H9 (cell line): ENCODE measurements around the gene RHBDL2. TPM values are rescaled to one million over a fixed set of nuclear protein-coding genes. Genes with fewer than 3 reads are reported as not detected.

Experiments
- DNase-seq: peaks from one replicate; pipeline ENCODE4 v3.0.0-alpha.2; 2017
- H2AFZ ChIP-seq: one replicate; pipeline ENCODE4 v1.6.1; 2013; ENCODE audit warnings: mild to moderate bottlenecking, low read length, control low read depth, moderate library complexity
- H2AK5ac ChIP-seq: 2 replicates; pipeline ENCODE4 v1.6.1; 2013; ENCODE audit warnings: low read length, control low read depth, mixed read lengths; ENCODE audit not compliant: insufficient read length
- H2BK120ac ChIP-seq: one replicate; pipeline ENCODE4 v1.6.1; 2013; ENCODE audit warnings: low read depth, mild to moderate bottlenecking, low read length, control low read depth, inconsistent platforms; ENCODE audit not compliant: poor library complexity, severe bottlenecking
- H2BK12ac ChIP-seq: 2 replicates; pipeline ENCODE4 v1.6.1; 2013; ENCODE audit warnings: low read length, control low read depth, mixed read lengths, low read depth; ENCODE audit not compliant: insufficient read length
- H2BK15ac ChIP-seq: 2 replicates; pipeline ENCODE4 v1.6.1; 2013; ENCODE audit warnings: low read depth, low read length, control low read depth
- H2BK20ac ChIP-seq: one replicate; pipeline ENCODE4 v1.6.1; 2013; ENCODE audit warnings: low read depth, mild to moderate bottlenecking, low read length, control low read depth, inconsistent platforms; ENCODE audit not compliant: poor library complexity, severe bottlenecking
- H2BK5ac ChIP-seq: 2 replicates; pipeline ENCODE4 v1.6.1; 2013; ENCODE audit warnings: low read length, control low read depth, mixed read lengths; ENCODE audit not compliant: insufficient read length
- H3K14ac ChIP-seq: 2 replicates; pipeline ENCODE4 v1.6.1; 2013; ENCODE audit warnings: low read length, control low read depth; ENCODE audit not compliant: insufficient read depth
- H3K18ac ChIP-seq: 2 replicates; pipeline ENCODE4 v1.6.1; 2013; ENCODE audit warnings: low read depth, mild to moderate bottlenecking, mixed read lengths, low read length, control low read depth; ENCODE audit not compliant: insufficient read length
- H3K23ac ChIP-seq: 2 replicates; pipeline ENCODE4 v1.6.1; 2013; ENCODE audit warnings: low read length, control low read depth, mixed read lengths, low read depth; ENCODE audit not compliant: insufficient read length
- H3K23me2 ChIP-seq: 2 replicates; pipeline ENCODE4 v1.6.1; 2013; ENCODE audit warnings: low read depth, mild to moderate bottlenecking, mixed read lengths, low read length, control low read depth; ENCODE audit not compliant: insufficient read length, poor library complexity, severe bottlenecking
- H3K27ac ChIP-seq: 2 replicates; pipeline ENCODE4 v1.5.1; 2013; ENCODE audit warnings: low read length, control low read depth, mixed read lengths, low read depth; ENCODE audit not compliant: insufficient read length
- H3K27me3 ChIP-seq: 2 replicates; pipeline ENCODE4 v1.6.1; 2013; ENCODE audit warnings: low read length, control low read depth, inconsistent platforms; ENCODE audit not compliant: insufficient read depth
- H3K4ac ChIP-seq: 2 replicates; pipeline ENCODE4 v1.6.1; 2013; ENCODE audit warnings: low read depth, mild to moderate bottlenecking, control low read depth, inconsistent platforms, low read length, moderate library complexity
- H3K4me1 ChIP-seq: 2 replicates; pipeline ENCODE4 v1.6.1; 2013; ENCODE audit warnings: low read length, control low read depth, inconsistent platforms; ENCODE audit not compliant: insufficient read depth
- H3K4me2 ChIP-seq: 2 replicates; pipeline ENCODE4 v1.6.1; 2013; ENCODE audit warnings: low read length, control low read depth, mixed read lengths; ENCODE audit not compliant: insufficient read length, insufficient read depth
- H3K56ac ChIP-seq: 2 replicates; pipeline ENCODE4 v1.6.1; 2013; ENCODE audit warnings: low read depth, mild to moderate bottlenecking, mixed read lengths, low read length, control low read depth; ENCODE audit not compliant: insufficient read length
- H3K79me1 ChIP-seq: 2 replicates; pipeline ENCODE4 v1.6.1; 2013; ENCODE audit warnings: low read depth, mild to moderate bottlenecking, moderate library complexity, low read length, control low read depth, inconsistent platforms; ENCODE audit not compliant: insufficient read depth, poor library complexity, severe bottlenecking
- H3K79me2 ChIP-seq: 2 replicates; pipeline ENCODE4 v1.6.1; 2013; ENCODE audit warnings: low read length, control low read depth, inconsistent platforms; ENCODE audit not compliant: insufficient read depth
- H3K9ac ChIP-seq: 2 replicates; pipeline ENCODE4 v1.6.1; 2013; ENCODE audit warnings: low read length, control low read depth, mixed read lengths; ENCODE audit not compliant: insufficient read length; ENCODE audit errors: extremely low read depth
- H3K9me3 ChIP-seq: one replicate; pipeline ENCODE4 v1.6.1; 2013; ENCODE audit warnings: low read depth, low read length, inconsistent platforms; ENCODE audit not compliant: control insufficient read depth
- H3T11ph ChIP-seq: one replicate; pipeline ENCODE4 v1.6.1; 2013; ENCODE audit warnings: mild to moderate bottlenecking, low read length, control low read depth, inconsistent platforms
- H4K20me1 ChIP-seq: one replicate; pipeline ENCODE4 v1.6.1; 2013; ENCODE audit not compliant: control insufficient read depth, insufficient read length, insufficient read depth
- H4K5ac ChIP-seq: 2 replicates; pipeline ENCODE4 v1.6.1; 2013; ENCODE audit warnings: low read depth, mild to moderate bottlenecking, mixed read lengths, low read length, control low read depth; ENCODE audit not compliant: insufficient read length
- H4K8ac ChIP-seq: replicated peaks from 2 replicates; pipeline ENCODE4 v1.6.1; 2013; ENCODE audit warnings: low read length, control low read depth, mixed read lengths, low read depth; ENCODE audit not compliant: insufficient read length
- H4K91ac ChIP-seq: 2 replicates; pipeline ENCODE4 v1.6.1; 2013; ENCODE audit warnings: low read depth, mild to moderate bottlenecking, moderate library complexity, mixed read lengths, low read length, control low read depth; ENCODE audit not compliant: insufficient read length
- H3K27ac Mint-ChIP-seq, 3 experiments: 2 replicates in 2 of 3; 3 replicates in 1 of 3; pipeline ENCODE4 v1.8.0; 2020 to 2021; ENCODE audit warnings: mixed read lengths in 3 of 3, mild to moderate bottlenecking in 1 of 3, moderate library complexity in 1 of 3
- H3K27me3 Mint-ChIP-seq: 2 replicates; pipeline ENCODE4 v1.8.0; 2021; ENCODE audit warnings: low read depth, mild to moderate bottlenecking, moderate library complexity, mixed read lengths
- H3K36me3 Mint-ChIP-seq, 3 experiments: 2 replicates in 2 of 3; 3 replicates in 1 of 3; pipeline ENCODE4 v1.8.0; 2020 to 2021; ENCODE audit warnings: low read depth in 3 of 3, mixed read lengths in 3 of 3; ENCODE audit not compliant: insufficient read depth in 1 of 3
- H3K4me1 Mint-ChIP-seq, 2 experiments: 2 replicates each; pipeline ENCODE4 v1.8.0; 2020; ENCODE audit warnings: mixed read lengths in 2 of 2
- H3K4me3 Mint-ChIP-seq, 2 experiments: 2 replicates in 1 of 2; 3 replicates in 1 of 2; pipeline ENCODE4 v1.8.0; 2020 to 2021; ENCODE audit warnings: mild to moderate bottlenecking in 2 of 2, mixed read lengths in 2 of 2, moderate library complexity in 1 of 2
- H3K9me3 Mint-ChIP-seq, 2 experiments: 2 replicates in 1 of 2; 3 replicates in 1 of 2; pipeline ENCODE4 v1.8.0; 2020; ENCODE audit warnings: mild to moderate bottlenecking in 2 of 2, mixed read lengths in 2 of 2, moderate library complexity in 1 of 2
- CTCF ChIP-seq: fragments of 200-600 bp; sonication (generic); conservative IDR thresholded peaks from 3 replicates; pipeline ENCODE4 v1.8.0; 2021; ENCODE audit warnings: antibody characterized with exemption, mild to moderate bottlenecking
- total RNA-seq: library from RNA; stranded (reverse); gene quantifications from 2 replicates; pipeline ENCODE4 v1.2.1, GENCODE V29; 2021

Gene RHBDL2
- total RNA-seq, 1 experiment from 2014 or later = not detected

- no peak overlapping the region for H3T11ph ChIP-seq
- H2BK12ac ChIP-seq = no peak overlapping the region
- no peak overlapping the region for H4K8ac ChIP-seq
- H3K79me2 ChIP-seq = no peaks in the 10 kb centered on the region
- no peak overlapping the region for H4K91ac ChIP-seq
- no peak overlapping the region for H3K14ac ChIP-seq
- no peaks in the 10 kb centered on the region for H3K9me3 ChIP-seq
- no peaks in the 10 kb centered on the region for H4K20me1 ChIP-seq
- no peak overlapping the region for H3K9ac ChIP-seq
- no peak overlapping the region for H2BK20ac ChIP-seq
- Mint-ChIP-seq H3K27ac (no peak overlapping the region), H3K4me1 (no peaks in the 10 kb centered on the region), H3K27me3 (no peaks in the 10 kb centered on the region), H3K4me3 (no peak overlapping the region), H3K36me3 (no peaks in the 10 kb centered on the region), H3K9me3 (no peaks in the 10 kb centered on the region)
- H2AFZ ChIP-seq = no peak overlapping the region
- H2BK5ac ChIP-seq = no peak overlapping the region
- no peaks in the 10 kb centered on the region for H3K27me3 ChIP-seq
- no peak overlapping the region for H2BK120ac ChIP-seq
- H3K4me2 ChIP-seq = no peak overlapping the region
- no peaks in the 10 kb centered on the region for H3K79me1 ChIP-seq
- no peak overlapping the region for H2BK15ac ChIP-seq
- DNase-seq = no peak
- no peaks in the 10 kb centered on the region for H3K4me1 ChIP-seq
- H3K23me2 ChIP-seq = no peaks in the 10 kb centered on the region
- H3K23ac ChIP-seq = no peak overlapping the region
- H3K4ac ChIP-seq = no peak overlapping the region
- H4K5ac ChIP-seq = no peak overlapping the region
- H3K27ac ChIP-seq = no peak overlapping the region
- TF ChIP-seq CTCF = no peak
- no peak overlapping the region for H3K18ac ChIP-seq
- no peak overlapping the region for H2AK5ac ChIP-seq
- no peak overlapping the region for H3K56ac ChIP-seq
These were observed 42.9 kb downstream of the RHBDL2 start for GRCh38 chr1:38898653-38899230.
